ENCODE results near the gene CCND1. TPM values are rescaled to one million over a fixed set of nuclear protein-coding genes. Genes with fewer than 3 reads are reported as not detected.
"Not testable (repeated sequence)": the region's sequence is repeated elsewhere in the genome, so short reads cannot be mapped to it uniquely, and the experiment has no call there.

Gene CCND1
- total and polyA plus RNA-seq, 8 donors = 24.6 to 126 (median 89.0) TPM

DNA sequence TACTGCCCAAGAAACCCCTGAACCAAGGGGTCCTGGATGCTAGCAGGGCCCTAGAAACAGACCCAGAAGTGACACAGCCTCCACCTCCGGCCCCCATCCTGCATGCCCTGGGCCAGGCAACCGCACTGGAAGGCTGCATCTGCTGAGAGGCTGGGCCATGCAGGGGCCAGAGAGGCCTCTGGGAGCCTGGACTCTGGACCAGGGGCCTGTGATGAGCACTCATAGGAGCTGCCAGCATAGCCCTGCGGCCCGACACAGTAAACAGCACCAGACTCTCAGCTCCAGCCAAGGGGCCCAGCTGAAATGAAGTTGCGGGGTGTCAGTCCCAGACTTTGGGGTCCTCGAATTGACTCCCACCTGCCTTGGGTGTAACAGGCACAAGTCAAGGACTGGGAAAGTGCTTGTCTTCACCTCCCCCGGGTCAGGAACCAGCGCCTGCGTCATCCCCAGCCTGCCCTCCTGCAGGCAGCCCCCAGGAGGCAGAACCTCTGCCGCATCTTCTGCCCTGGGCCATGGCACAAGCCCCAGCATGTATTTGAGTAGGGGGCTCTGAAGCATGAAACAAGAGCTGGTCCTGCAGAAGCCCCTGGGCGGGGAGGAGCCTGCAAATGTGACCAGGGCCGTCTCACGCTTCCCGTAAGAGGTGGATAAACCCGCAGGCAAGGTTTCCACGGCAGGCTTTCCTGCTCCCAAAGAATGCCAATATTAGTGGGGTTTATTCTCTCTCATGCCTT, 25.2 kb upstream of the CCND1 start:
- Histone ChIP-seq H3K4me3 (no peak overlapping the region), H3K9me3 (no peaks in the 10 kb centered on the region), H3K27me3 (no peaks in the 10 kb centered on the region), H3K36me3 (no peaks in the 10 kb centered on the region), H3K27ac (no peak overlapping the region), H3K4me1 (no peaks in the 10 kb centered on the region)
- DNase-seq = no peak
- no peak for ATAC-seq
- WGBS, 2 donors = 79 to 84% methylated on average over 16 of the region's 16 CpGs
- intact Hi-C loops (cut with DNase I) = no loop called here
- TF ChIP-seq, protein P1, sequence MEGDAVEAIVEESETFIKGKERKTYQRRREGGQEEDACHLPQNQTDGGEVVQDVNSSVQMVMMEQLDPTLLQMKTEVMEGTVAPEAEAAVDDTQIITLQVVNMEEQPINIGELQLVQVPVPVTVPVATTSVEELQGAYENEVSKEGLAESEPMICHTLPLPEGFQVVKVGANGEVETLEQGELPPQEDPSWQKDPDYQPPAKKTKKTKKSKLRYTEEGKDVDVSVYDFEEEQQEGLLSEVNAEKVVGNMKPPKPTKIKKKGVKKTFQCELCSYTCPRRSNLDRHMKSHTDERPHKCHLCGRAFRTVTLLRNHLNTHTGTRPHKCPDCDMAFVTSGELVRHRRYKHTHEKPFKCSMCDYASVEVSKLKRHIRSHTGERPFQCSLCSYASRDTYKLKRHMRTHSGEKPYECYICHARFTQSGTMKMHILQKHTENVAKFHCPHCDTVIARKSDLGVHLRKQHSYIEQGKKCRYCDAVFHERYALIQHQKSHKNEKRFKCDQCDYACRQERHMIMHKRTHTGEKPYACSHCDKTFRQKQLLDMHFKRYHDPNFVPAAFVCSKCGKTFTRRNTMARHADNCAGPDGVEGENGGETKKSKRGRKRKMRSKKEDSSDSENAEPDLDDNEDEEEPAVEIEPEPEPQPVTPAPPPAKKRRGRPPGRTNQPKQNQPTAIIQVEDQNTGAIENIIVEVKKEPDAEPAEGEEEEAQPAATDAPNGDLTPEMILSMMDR (IDR thresholded peaks at IDR 0.05) = no peak
- FAIRE-seq = no peak

DNA sequence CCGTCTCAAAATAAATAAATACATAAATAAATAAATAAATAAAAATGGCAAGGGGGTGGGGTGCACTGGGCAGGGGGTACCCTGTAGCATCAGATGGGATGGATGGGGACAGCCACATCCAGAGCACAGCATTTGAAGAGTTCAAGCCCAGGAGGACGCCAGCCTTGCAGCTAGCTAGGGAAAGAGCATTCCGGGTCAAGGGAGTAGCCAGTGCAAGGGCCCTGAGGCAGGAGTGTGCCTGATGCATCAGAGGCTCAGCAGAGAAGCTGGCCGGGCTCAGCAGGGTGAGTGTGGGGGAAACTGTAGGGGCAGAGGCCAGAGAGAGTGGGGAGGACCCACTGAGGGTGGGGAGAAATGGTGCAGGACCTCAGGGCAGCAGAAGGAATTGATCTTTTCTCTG, 23.7 kb upstream of the CCND1 start:
- Histone ChIP-seq H3K4me1 (no peaks in the 10 kb centered on the region), H3K27ac (no peak overlapping the region), H3K4me3 (no peak overlapping the region), H3K9me3 (no peaks in the 10 kb centered on the region), H3K36me3 (no peaks in the 10 kb centered on the region), H3K27me3 (no peaks in the 10 kb centered on the region)
- DNase-seq = no peak
- intact Hi-C loops (cut with DNase I) = no loop called here
- WGBS, 2 donors = 66 to 70% methylated on average over 4 of the region's 4 CpGs
- TF ChIP-seq, protein P1 (IDR thresholded peaks at IDR 0.05) = no peak
- FAIRE-seq = no peak
- ATAC-seq = no peak

DNA sequence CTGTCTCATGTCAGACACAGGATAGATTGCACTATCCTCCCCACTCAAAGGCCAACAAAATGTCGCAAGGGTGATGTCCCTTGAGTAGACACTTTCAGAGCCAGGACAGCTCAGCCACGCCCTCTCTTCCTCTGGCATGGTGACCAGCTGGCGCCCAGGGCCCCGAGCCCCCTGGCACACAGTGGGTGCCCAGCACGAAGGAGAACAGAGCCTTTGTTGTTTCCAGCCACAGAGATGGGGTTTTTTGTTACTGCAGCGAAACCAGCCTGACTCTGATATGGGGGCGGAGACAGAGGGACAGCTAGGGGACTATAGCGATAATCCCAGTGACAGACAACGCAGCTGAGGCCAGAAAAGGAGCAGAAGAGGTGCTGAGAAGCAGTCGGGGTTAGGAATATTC, 23.3 kb upstream of the CCND1 start:
- intact Hi-C loops (cut with DNase I) = no loop called here
- no peak for FAIRE-seq

DNA sequence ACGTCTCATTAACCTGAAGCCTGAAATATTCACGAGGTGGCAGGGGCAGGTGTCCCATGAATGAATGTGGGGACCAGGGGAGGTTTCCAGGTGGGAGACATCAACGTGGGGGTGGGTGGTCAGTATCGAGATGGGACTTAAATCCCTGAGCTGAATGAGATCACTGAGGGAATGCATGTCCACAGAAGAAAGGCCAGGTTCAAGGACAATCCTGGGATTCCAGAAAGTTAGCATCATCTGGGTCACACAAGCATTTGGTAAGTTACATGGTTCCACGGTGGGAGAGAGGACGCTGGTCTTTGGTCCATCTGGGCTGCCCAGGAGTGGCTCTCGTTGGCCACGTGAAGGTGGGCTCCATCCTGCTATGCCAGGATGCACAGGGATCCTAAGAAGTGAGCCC, 22.7 kb upstream of the CCND1 start:
- no peaks in the 10 kb centered on the region for H3K4me1 ChIP-seq
- no peaks in the 10 kb centered on the region for H3K36me3 ChIP-seq
- WGBS, 2 donors = 58 to 62% methylated on average over 8 of the region's 8 CpGs
- no peaks in the 10 kb centered on the region for H3K27me3 ChIP-seq
- TF ChIP-seq, protein P1 (IDR thresholded peaks at IDR 0.05) = no peak
- no peak overlapping the region for H3K27ac ChIP-seq
- no peaks in the 10 kb centered on the region for H3K9me3 ChIP-seq
- ATAC-seq = no peak
- FAIRE-seq = no peak
- DNase-seq = no peak
- no peak overlapping the region for H3K4me3 ChIP-seq
- intact Hi-C loops (cut with DNase I) = no loop called here

More for the DNA sequence above, 23.3 kb upstream of the CCND1 start:
- ATAC-seq (no peak), DNase-seq (no peak)
- no peaks in the 10 kb centered on the region for H3K36me3 ChIP-seq
- H3K4me1 ChIP-seq = no peaks in the 10 kb centered on the region
- no peaks in the 10 kb centered on the region for H3K27me3 ChIP-seq
- no peak overlapping the region for H3K27ac ChIP-seq
- TF ChIP-seq, protein P1 (IDR thresholded peaks at IDR 0.05) = no peak
- H3K4me3 ChIP-seq = no peak overlapping the region
- H3K9me3 ChIP-seq = no peaks in the 10 kb centered on the region
- 75 to 81% methylated on average over 10 of the region's 10 CpGs for whole genome bisulfite sequencing, 2 donors

DNA sequence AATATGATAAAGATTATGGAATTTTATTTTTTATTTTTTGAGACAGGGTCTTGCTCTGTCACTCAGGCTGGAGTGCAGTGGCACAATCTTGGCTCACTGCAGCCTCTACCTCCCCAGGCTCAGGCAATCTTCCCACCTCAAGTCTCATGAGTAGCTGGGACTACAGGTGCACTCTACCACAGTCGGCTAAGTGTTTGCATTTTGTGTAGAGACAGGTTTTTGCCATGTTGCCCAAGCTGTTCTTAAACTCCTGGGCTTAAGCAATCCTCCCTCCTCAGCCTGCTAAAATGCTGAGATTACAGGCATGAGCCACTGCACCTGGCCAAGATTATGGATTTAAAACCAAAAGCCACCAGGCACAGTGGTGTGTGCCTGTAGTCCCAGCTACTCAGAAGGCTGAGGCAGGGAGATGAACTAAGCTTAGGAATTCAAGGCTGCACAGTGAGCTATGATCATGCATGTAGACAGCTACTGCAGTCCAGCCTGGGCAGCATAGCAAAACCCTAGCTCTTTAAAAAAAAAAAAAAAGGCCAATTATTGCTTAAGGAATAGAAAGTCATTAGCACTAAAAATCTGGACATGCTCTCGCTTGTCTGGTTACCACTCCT, 20.2 kb upstream of the CCND1 start:
- DNase-seq (no peak), FAIRE-seq (no peak), ATAC-seq (no peak)
- H3K9me3 ChIP-seq = no peaks in the 10 kb centered on the region
- no peaks in the 10 kb centered on the region for H3K4me1 ChIP-seq
- TF ChIP-seq, protein P1 (IDR thresholded peaks at IDR 0.05) = no peak
- H3K27me3 ChIP-seq = no peaks in the 10 kb centered on the region
- H3K36me3 ChIP-seq = no peaks in the 10 kb centered on the region
- WGBS, 2 donors = 54 to 61% methylated on average over 2 of the region's 2 CpGs
- H3K4me3 ChIP-seq = no peak overlapping the region
- H3K27ac ChIP-seq = no peak overlapping the region
- intact Hi-C loops (cut with DNase I) = no loop called here

DNA sequence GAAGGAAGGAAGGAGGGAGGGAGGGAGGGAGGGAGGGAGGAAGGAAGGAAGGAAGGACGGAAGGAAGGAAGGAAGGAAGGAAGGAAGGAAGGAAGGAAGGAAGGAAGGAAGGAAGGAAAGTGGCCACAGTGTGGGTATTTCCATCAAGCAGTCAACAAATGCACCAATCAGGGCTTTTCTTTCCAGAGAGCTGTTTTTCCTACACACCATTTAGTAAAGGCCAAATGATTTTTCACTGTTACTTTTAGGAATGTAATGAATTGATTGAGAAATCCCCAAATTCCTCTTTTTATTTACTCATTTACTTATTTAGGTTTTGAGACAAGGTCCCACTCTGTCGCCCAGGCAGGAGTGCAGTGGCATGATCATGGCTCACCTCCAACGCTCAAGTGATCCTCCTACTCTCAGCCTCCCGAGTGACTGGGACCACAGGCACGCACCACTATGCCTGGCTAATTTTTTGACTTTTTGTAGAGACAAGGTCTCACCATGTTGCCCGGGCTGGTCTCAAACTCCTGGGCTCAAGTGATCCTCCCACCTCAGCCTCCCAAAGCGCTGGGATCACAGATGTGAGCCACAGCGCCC, 18.8 kb upstream of the CCND1 start:
- H3K4me3 ChIP-seq; H3K4me1 ChIP-seq; ATAC-seq; H3K27ac ChIP-seq; DNase-seq; intact Hi-C loops (cut with DNase I); H3K27me3 ChIP-seq; FAIRE-seq; H3K36me3 ChIP-seq; H3K9me3 ChIP-seq: not testable (repeated sequence)
- WGBS, 2 donors = 60 to 62% methylated on average over 7 to 8 of the region's 8 CpGs
